GM19035 (cell line): ENCODE results near the gene C1QTNF6.
"Not testable (repeated sequence)": the region's sequence is repeated elsewhere in the genome, so short reads cannot be mapped to it uniquely, and the experiment has no call there.

Source experiments
- ATAC-seq: cut with Tn5 transposase; IDR thresholded peaks from one replicate; pipeline ENCODE4 v1.9.1; 2021; ENCODE audit not compliant: unreplicated experiment

C1QTNF6 gene

GRCh38 chr22:37208401-37209139 lies 20.5 kb upstream of the C1QTNF6 start:
- no peak for ATAC-seq

GRCh38 chr22:37207981-37208380 lies 19.9 kb upstream of the C1QTNF6 start:
- no peak for ATAC-seq

DNA sequence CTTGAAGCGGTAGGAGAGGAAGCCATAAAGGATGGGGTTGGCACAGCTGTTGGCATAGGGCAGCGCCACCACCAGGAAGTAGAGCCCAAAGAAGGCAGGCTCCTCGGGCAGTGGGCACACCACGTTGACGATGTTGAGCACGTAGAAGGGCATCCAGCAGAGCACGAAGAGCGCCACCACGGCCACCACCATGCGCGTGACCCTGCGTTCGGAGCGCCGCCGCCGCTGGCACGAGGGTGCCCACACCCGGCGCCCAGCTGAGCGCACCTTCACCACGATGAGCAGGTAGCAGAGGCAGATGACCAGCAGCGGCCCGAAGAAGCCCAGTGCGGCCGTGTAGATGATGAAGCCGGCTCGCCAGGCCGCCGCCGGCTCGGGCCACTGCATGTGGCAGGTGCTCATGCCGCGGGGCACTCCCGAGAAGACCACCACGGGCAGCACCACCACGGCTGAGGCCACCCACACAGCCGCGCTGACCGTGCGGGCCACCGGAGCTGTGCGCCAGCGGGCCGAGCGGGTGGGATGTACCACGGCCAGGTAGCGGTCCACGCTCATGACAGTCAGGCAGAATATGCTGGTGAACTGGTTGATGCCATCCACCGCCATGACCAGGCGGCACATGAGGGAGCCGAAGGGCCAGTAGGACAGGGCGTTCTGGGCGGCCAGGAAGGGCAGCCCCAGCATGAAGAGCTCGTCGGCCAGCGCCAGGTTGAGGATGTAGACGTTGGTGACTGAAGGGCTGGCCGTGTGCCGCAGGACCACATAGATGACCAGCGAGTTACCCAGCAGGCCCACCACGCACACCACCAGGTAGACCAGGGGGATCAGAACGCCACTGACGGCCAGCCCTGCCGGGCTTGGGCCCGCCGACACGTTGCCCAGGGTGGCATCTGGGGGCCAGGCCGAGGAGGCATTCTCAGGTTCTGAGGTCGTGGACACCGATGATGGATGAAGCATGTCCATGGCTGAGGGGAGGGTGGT lies 19.1 kb upstream of the C1QTNF6 start:
- ATAC-seq, result no peak

DNA sequence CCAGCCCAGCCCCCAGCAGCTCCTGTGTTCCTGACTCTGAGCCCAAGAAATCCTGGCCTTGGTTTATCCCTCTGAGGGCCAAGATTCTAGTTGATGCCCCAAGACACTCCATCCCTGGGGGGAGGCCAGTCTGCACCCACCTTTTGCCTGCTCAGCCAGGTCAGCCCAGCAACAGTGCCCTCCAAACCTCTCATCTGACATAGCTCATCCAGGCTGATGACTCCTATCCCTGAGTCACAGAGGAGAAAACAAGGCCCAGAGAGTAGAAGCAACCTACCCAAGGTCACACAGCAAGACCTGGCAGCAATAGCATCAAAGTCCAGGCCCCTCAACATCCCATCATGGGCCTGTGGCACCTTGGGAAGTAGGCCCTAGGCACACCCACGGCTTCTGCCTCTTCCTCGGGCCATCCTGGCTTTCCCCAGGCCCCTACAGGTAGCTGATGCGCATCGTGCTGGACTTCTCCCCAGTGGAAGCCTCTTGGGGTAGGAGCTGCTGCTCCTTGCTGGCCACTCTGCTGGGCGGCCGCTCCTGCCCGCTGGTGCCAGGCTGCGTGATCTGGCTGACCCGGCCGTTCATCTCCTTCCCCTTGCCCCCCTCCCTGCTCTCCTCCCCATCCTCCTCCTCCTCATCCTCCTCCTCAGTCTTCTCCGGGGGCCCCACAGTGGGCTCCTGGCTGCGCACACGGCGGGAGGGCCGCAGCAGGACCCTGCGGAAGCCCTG lies 18.2 kb upstream of the C1QTNF6 start:
- no peak for ATAC-seq

GRCh38 chr22:37205046-37205445 lies 17.0 kb upstream of the C1QTNF6 start:
- no peak for ATAC-seq

GRCh38 chr22:37204045-37204655 lies 16.1 kb upstream of the C1QTNF6 start:
- ATAC-seq, result no peak

- no peak for ATAC-seq
Observed at GRCh38 chr22:37203354-37204044, 15.5 kb upstream of the C1QTNF6 start.

DNA sequence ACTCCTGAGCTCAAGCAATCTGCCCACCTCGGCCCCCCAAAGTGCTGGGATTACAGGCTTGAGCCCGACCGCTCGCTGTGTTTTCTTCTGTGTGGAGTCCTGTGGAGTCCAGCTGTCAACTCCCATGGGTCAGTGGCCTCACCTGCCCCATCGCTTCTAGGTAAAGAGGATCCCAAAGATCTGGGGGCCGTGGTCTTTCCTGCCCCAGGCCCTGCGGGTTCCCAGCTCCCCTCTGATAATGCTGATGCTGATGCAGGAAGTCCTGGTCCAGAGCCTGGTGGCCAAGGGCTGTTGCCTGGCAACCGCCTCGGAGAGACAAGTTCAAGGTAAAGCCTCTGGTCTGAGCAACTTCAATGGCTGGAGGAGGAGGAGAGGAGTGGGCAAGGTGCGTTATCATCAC lies 14.7 kb upstream of the C1QTNF6 start:
- ATAC-seq, result no peak

GRCh38 chr22:37202001-37202555 lies 14.0 kb upstream of the C1QTNF6 start:
- no peak for ATAC-seq

- not testable (repeated sequence) for ATAC-seq
Observed at GRCh38 chr22:37201443-37201820, 13.4 kb upstream of the C1QTNF6 start.

DNA sequence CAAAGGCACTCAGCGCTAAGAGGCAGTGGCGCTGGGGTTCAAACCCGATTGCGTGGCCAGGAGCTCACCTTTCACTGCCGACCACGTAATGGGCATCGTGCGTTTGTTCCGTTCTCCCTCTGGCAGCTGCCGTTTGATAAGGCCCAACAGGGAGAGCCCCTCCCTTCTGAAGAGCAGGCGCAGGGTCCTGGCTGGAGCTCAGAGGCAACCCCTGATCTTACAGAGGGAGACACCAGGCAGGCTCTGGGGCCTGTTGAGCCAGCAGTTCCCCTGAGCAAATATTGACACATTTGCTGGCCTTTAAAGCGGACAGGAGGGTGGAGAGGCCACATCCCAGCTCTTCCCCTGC lies 11.7 kb upstream of the C1QTNF6 start:
- ATAC-seq, result no peak

DNA sequence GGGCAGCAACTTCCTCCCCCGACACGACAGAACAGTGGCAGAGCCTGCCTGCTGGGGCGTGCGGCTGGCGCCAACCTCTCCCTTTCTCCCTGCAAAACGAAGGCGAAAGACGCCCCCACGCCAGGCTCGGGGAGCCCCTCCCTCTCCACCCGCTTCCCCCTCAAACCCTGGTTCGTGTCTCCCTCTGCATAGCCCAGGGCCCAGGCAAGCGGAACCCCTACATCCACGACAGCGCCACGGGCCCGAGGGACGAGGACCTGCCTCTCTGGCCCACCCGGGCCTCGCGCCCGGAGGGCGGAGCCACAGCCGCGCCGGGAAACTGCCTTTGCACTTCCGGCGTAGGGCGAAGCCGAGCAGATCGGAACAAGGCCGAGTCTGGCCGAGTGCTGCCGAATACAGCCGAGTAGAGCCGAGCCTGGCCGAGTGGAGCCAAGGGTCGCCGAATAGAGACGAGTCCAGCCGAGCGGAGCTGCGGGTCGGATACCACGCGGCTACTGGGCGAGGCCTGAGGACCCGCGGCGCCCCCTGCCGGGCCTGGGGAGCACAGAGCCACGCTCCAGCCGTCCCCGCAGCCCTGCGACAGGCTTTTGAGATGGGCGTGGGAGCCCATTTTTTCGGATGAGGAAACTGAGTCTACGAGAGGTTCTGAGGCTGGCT lies 11.2 kb upstream of the C1QTNF6 start:
- ATAC-seq, result peak; percentile 96

GRCh38 chr22:37198258-37199102 lies 10.4 kb upstream of the C1QTNF6 start:
- ATAC-seq, result peak; percentile 1

- ATAC-seq, result no peak
Observed at GRCh38 chr22:37197451-37198257, 9.6 kb upstream of the C1QTNF6 start.

DNA sequence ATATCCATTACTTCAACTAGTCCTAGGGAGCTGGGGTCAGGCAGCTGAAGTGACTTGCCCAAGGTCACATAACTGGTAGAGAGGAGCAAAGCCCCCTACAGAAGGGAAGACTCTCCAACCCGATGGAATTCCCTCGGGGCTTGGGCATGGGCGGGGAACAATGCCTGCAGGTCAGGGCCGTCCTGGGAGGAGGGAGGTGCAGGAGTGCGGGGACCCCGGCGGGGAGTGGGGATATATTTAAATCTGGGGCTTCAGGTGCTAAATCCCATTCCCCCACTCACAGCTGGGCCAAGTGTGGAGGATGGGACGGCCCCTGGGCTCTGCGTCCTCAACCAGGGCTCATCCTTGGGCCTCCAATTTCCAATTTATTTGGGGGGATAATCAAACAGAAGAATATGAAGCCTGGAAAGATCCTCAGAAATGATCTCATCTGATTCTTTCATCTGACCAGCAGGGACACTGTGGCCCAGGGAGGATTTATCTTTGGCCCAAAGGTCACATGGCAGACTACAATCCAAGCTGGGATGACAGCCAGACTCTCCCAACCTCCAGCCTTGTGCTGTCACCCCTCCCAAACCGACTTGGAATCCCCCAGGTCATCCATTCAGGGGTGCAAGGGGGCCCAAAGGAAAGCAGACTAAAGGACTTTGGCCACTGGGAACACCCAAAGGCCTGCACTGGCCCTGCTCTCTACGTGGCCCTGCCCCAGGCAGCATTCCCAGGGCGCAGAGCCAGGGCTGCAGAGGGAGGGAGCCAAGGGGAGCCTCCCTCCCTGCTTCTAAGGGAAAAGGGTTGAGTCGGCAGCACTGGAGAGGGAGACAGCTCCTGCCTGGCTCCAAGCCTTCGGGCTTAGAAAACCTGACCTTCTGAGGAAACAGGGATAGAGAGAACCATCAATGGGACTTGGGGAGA lies 8.7 kb upstream of the C1QTNF6 start:
- no peak for ATAC-seq

- no peak for ATAC-seq
Observed at GRCh38 chr22:37195921-37196320, 7.9 kb upstream of the C1QTNF6 start.

DNA sequence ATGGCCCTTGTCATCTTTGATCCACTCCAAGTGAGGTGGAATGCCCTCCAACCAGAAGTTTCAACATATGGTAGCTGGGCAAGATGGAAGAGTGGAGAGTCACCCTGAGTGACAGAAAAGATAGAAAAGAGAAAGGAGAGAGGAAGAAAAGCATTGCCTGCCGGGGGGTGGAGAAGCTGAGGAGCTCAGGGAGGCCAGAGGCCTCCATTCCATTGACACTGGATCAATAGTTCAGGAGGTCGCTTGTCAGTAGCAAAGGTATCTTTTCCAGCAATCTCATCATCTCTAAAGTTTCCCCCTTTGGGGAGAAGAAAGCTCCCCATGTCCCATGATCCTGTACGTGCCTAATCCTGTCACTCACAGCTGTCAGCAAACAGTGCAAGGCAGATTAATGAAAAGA lies 6.7 kb upstream of the C1QTNF6 start:
- no peak for ATAC-seq
